HG03354 (cell line): ENCODE measurements around the gene FNDC11.
"Not testable (repeated sequence)": the region's sequence is repeated elsewhere in the genome, so short reads cannot be mapped to it uniquely, and the experiment has no call there.

Experiments used
- ATAC-seq: cut with Tn5 transposase; IDR thresholded peaks from one replicate; pipeline ENCODE4 v1.9.1; 2021; ENCODE audit warnings: mild to moderate bottlenecking; ENCODE audit not compliant: unreplicated experiment, poor library complexity, severe bottlenecking

The FNDC11 gene

DNA sequence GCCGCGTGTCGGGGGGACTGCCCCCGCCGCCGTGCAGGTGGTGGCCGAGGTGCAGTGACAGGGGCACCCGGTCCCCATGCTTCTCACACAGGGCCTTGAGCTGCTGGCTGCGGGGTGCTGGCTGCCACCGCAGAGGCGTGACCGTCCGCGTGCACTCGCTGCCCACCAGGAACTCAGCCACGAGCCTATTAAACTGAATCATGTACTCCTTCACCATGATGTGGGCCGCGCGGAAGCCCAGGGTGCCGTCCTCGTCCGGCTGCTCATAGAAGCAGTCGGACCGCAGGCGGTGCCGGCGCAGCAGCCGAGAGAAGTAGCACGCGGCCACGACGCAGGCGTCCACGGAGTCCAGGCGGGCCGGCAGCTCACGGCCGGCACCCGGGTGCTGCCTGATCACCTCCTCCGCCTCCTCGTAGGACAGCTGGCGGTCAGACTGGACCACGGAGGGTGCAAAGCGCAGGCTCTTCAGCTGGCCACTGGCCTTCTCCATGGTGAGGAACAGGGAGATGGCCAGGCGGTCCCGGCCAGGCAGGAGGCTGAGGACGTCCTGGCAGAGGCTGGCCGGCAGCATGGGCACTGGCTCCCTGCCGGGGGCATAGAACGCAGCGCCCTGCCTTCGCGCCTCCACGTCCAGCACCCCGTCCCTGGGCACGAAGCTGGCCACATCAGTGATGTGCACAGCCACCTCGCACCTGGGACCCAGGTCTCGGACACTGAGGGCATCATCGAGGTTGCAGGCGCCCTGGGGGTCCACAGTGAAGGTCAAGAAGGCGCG, 10.3 kb downstream of the FNDC11 start:
- ATAC-seq: no peak

DNA sequence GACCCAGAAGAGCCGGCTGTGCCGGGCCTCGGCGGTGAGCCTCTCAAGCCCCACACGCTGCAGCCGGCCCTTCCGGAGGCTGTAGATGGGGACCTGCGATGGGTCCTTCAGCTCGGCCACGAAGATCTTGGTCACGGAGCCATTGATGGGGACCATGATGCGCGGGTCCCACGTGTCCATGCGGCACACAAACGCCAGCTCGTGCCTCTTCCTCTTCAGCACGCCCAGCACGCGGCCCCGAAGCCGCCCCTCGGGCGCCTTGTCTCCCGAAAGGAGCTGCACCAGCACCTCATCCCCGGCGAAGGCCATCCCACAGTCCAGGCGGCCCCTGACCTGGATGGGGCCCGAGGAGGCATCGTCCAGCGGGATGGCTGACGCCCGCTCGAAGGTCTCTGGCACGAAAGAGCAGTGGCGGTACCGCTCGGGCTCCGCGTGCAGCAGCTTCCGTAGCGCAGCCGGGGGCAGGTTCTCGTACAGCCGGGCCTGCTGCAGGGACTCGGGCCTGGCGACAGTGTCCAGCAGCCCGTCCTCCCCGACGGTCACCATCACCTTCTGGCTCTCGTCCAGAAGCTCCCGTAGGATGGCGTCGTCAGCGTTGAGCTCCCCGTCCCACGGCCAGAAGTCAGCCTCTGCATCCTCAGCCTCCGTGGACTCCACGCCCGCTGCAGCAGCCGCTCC, 11.2 kb downstream of the FNDC11 start:
- no peak for ATAC-seq

DNA sequence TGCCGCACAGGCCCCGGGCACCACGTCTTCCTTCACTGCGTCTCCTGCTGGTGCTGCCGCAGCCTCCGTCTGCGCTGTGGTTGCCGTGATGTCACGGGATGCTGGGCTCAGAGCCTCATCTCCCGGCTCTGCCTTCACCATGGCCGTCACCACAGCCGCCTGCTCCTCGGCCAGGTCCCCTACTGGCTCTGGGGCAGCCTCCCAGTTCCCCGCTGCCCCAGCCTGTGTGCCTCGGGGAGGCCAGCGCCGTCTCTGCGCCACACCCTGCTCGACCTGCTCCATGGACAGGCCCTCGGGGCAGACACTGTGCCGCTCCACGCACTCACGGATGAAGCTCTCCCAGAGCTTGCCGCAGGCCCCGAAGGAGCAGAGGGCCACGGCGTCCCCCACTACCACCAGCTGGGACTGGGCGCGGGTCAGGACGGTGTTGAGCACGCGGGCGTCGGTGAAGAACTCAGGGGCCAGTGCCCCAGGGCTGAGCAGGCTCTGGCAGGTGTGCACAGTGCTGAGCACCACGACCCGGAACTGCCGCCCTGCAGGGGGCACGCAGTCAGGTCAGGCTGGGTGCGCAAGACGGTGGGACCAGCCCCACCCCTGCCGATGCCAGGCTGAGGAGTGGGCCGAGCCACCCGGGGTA, 11.9 kb downstream of the FNDC11 start:
- no peak for ATAC-seq

DNA sequence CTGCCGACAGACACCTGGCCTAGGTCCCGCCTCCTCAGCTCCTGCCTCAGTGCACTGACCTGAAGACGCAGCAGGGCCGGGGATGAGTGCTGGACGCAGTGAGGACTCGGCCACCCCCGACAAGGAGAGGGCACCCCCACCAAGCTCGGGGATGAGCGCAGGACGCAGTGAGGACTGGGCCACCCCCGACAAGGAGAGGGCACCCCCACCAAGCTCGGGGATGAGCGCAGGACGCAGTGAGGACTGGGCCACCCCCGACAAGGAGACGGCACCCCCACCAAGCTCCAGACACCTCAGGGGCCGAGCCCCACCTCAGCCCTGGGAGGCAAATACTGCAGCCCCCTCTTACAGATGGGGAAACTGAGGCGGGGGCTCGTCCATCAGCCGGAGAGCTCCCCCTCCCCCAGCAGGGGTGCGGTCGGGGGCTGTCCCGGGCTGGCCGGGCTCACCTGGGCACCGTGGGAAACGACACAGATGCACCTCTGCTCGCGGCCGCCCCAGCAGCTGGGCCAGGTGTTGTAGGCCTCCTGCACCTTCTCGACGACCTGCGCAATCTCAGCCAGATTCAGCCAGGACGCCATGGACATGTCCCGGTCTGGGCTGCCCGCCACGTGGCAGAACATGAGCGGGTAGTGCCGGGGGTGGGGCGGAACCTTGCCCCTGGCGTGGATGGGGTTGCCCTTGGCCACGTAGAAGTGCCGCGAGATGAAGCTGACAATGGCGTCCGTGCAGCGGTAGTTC, 12.6 kb downstream of the FNDC11 start:
- no peak for ATAC-seq

DNA sequence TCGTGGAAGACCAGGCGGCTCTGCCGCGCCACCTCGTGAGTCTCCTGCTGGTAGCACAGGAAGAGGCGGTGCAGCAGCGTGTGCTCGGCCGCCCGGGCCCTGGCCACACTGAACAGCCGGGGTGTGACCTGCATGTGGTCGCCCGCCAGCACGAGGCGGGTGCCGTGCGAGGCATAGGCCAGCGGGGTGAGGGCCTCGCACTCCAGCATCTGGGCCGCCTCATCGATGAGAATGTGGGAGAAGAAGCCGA, 13.1 kb downstream of the FNDC11 start:
- ATAC-seq: no peak

DNA sequence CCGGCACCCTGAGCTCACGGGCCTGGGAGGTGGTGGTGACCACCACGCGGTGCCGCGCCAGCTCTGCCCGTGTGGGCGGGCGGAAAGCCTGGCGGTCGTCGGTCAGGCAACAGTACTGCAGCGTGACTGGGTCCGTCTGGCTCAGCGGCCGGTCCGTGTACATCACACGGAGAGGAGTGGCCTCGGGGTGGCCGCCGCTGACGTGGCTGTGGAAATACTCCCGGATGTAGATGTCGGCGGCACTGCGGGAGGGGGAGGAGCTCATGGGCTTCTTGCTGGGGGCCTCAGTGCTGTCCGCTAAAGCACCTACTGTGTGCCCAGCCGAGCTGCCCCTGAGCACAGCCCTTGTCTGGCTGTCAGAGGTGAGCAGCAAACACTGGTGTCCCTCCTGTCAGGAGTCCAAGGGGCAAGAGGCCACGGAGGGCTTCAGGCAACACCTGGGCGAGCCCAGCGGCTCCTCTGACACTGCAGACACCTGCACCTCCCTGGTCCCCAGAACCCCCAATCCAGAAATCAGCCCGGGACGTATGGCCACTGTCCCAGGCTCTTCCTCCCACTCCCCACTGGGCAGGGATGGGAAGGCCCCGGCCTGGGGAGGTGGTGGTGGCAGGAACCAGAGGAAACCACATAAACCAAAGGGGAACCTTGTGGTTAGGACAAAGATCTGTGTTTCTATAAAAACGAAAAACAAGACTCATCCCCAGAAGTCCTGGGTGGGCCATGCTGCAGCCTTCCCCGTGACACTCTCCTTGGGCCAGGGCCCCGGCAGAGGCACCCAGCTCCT, 13.6 kb downstream of the FNDC11 start:
- ATAC-seq: peak; percentile 68

DNA sequence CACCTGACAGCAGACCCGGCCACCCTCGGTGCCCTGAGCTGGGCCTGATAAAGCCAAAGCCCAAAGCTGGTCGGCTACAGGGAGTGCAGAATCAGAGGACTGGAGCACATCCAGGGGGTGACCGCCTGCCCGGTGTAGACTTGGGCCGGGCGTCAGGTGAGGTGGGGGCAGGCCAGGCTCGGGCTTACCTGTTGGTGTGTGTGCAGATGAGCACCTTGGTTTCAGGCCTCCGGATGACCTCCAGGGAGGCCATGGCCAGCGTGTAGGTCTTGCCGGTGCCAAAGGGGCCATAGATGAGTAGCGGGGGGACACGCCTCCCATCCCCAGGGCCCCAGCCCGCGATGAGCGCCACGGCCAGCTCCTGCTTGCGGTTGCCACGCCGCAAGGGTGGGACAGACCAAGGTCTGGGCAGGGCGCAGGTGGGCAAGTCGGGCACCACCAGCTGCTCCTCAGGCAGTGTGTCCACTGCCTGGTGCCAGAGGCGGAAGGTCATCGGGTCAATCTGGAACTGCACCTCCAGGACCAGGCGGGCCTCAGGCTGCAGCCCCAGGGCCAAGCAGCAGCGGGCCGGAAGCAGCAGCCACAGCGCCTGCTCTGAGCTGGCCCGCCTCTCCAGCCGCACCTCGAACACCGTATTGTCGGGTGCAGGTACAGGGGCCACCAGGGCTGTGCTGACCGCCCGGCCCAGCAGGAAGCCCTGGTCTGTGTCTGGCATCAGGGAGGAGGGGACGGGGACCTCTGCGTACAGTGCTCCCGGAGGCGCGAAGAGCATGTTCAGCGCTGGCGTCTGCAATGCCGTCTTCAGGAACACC, 14.4 kb downstream of the FNDC11 start:
- peak; percentile 29 for ATAC-seq

DNA sequence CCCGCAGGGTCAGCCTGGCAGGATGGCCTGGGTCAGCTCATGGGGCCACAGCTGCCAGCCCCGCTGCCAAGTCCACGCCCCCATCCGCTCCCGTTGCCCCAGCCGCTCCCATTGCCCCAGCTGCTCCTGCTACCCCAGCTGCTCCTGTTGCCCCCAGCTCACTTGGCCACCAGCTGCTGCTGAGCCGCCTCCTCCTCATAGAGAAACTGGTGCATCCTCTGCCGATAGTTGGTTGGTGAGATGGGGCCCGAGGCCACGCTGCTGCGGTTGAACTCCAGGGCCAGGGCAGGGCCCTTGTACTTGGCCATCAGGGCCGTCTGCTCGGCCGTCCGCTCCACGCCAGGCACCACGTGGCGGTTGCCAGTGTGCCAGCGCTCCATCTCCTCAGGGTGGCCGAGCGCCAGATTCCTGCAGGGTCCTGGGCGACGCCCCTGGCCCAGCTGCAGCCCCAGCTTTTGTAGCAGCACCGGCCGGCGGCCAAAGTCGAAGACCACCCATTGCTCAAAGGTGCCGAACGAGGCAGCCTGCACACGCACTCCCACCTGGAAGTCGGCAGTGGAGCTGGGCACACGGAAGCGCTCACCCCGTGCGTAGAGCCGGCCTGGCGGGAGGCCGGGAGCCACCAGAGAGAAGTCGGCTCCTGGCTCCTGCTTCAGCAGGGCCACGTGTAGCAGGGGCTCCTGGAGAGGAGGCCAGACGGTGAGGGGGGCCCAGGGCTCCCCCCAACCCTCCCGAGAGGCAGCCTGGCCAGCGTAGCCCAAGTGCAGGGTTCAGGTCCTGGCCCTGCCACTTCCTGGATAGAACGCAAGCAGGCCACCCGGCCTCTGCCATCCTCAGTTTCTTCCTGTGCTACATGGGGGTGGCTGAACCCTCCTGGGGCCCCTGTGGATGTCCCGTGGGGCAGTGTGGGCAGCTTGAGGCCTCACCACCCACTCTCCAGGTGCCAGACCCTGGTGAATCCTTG, 15.3 kb downstream of the FNDC11 start:
- ATAC-seq: no peak

DNA sequence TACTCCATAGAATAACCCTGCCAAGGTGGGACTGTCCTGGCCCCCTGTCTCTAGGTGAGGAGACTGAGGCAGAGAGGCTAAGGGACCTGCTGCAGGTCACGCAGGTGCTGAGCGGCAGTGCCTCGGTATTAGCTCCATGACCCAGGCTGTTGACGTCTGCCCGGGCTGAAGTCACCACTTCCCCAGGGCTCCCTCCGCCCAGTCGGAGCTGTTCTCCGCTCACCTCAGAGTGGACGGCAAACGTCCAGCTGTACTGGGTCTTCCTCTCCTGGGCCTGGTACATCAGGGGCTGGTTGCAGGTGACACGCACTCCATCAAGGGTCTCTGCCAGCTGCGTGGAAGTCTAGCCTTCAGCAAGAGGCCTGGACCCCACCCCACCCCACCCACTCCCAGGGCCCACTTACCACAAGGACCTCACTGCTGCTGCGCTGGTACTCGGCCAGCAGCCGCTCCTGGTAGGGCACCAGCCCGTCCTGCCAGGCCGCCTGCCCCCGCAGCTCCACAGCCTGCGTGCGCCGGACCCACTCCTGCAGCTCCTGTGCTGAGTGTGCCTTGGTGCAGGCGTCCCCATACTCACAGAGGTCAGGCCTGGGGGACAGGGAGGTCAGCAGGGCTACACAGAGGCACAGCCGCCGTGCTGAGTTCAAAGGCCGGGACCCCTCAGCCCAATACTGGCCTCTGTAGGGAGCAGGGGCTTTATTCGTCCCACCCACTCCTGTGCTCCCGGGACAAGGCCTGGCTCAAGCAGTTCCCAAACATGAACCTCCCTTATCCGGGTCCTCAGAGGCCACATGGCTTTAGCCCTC, 16.5 kb downstream of the FNDC11 start:
- ATAC-seq: no peak

DNA sequence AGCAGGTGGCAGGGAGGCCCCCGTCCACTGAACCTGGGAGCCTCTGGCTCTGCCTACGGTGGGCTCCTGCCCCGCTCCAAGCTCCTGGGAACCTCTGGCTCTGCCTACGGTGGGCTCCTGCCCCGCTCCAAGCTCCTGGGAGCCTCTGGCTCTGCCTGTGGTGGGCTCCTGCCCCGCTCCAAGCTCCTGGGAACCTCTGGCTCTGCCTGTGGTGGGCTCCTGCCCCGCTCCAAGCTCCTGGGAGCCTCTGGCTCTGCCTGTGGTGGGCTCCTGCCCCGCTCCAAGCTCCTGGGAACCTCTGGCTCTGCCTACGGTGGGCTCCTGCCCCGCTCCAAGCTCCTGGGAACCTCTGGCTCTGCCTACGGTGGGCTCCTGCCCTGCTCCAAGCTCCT, 17.1 kb downstream of the FNDC11 start:
- not testable (repeated sequence) for ATAC-seq

DNA sequence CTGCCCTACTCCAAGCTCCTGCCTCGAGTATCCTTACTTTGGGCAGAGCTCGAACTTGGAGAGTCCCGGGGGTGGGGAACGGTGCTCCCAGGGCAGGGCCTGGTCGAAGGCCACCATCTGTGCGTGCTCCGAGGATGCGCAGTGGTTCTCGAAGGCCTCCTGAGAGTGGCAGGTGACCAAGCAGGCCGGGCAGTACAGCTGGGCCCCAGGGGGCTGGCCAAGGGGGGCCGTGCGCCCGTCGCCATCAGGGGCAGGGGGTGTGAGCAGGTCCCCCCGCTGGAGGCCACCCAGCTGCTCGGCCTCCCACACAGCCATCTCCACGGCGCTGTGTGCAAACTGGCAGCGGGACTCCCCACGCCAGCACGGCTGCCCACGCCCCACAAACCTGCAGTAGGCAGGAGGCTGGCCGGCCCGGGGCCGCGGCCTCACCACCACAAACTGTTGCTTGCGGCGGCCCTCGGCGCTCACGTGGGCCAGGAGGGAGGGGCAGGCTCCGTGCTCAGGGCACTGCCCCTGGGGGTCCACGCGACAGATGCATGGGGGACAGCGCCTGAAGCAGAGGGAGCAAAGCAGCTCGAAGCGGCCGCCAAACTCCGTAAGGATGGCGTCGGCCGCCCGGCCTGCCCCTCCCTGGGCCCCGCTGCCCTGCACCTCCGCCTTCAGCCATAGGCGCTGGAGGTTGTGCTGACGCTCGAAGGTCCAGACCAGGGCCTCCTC, 18.3 kb downstream of the FNDC11 start:
- no peak for ATAC-seq

DNA sequence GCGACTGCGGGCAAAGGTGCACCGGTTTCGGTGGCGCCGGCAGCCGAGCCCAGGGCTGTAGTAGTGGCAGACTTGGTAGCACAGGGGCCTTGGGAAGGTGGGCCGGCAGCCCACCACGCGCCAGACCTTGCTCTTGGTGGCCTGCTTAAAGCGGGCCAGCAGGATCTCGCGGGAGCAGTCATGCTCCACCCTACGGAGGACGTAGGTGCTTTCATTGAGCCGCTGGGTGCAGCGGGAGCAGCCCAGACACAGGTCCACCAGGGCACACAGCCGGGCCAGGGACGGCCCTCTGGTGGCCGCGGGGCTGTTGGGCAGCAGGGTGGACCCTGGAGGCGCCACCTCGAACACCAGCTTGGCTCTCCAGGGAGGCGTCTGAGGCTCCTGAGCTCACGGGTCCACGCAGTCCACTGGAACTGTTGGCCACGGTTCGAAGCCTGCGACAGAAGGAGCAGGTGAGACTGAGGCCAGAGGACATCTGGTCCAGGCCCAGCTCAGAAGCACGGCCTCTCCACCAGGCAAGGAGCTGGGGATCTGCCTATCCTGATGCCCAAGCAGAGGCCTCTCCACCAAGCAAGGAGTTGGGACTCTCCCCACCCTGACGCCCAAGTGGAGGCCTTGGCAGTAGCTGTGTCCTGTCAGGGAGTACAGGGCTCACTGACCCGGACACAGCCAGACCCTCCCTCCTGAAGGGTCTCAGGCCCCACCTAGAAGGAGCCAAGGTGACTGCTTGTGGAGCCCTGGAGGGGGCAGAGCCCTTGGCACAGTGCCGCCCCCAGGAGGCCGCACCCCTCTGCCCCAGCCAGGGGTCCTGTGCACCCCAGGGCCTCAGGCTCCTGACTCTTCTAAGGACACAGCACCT, 19.1 kb downstream of the FNDC11 start:
- no peak for ATAC-seq

DNA sequence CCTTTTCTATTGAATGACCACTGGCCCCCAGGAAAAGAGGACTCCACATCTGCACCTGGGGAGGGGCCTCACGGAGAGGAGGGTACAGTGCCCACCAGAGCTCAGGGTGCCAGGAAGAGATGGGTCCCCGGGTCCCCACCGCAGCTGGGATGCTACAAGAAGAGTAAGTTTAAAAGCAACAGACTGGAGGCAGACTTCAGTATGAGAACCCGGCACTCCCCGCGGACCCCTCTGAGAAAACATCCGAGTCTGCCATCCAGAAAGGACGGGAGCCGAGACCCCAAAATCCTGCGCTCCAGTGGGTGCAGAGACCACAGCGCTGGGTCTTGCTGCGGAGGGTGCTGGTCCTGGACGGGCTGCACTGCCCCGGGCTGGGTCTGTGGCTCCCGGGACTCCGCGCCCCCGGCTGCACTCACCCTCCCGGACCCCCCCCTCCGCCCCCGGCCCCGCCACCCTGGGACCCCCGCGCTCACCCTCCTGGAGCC, 19.7 kb downstream of the FNDC11 start:
- ATAC-seq: no peak

DNA sequence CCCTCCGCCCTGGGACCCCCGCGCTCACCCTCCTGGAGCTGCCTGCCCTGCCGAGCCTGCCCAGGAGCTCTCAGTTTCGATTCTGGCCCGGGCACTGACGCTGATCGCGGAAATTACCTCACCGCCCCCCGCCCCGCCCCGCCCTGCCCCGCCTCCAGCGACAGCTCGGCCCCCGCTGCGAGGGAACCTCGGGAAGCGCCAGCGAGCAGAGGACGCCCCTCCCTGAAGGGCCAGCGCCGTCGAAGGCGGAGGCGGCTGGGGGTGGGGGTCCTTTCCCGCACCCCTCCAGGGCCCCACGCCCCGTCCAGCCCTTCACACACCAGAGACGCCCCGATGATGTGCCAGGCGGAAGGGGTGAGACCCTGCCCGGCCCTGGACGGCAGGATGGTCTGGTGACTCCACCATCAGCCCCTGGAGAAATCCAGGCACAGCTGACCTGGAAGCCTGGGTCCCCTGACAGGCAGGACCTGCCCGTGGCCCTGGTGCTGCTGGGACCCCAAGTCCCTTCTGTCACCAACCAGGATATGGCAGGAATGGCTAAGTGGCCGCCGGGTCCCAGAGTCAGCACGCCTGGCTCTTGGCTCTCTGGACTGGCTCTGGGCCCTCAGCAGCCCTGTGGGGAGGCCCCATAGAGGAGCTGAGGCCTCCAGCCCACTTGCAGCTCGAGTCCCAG, 20.3 kb downstream of the FNDC11 start, which contains the start of gene HELZ2:
Gene HELZ2 (minus strand): TSS at position 84 of the 673 bp plus-strand sequence. CDS start 1,854 bp downstream, outside the sequence.
- ATAC-seq: peak; percentile 65
